Pancreas (tissue), 10 donors: ENCODE results near the gene TMEM156. TPM values are rescaled to one million over a fixed set of nuclear protein-coding genes. Genes with fewer than 3 reads are reported as not detected.

Experiments
- ATAC-seq, 4 donors: fragments of 200-7000 bp; cut with Tn5 transposase; one replicate each; pipeline versions ENCODE4 v1.8.0 to v1.9.1; 2020; ENCODE audit warnings: mild to moderate bottlenecking in 4 of 4, moderate library complexity in 4 of 4
- DNase-seq, 6 donors: peaks; one replicate each; pipeline ENCODE4 v3.0.0-alpha.2; 2020
- FAIRE-seq: peaks from 2 replicates; lab custom pipeline; 2012; peaks lifted over from hg19 to GRCh38; lab: Jason Lieb, UNC
- H3K27ac ChIP-seq, 4 donors: fragments of 200-600 bp; sonication (generic); 1 replicate in 3 of 4; 2 replicates in 1 of 4; pipeline versions ENCODE4 v1.5.0 to v1.8.0; 2020
- H3K27me3 ChIP-seq, 4 donors: fragments of 200-600 bp; one replicate each; pipeline ENCODE4 v1.8.0; 2021
- H3K36me3 ChIP-seq, 3 donors: fragments of 200-600 bp; sonication (generic) in 1 of 3; one replicate each; pipeline versions ENCODE4 v1.5.0 to v1.8.0; 2020 to 2021
- H3K4me1 ChIP-seq, 3 donors: fragments of 200-600 bp; one replicate each; pipeline ENCODE4 v1.8.0; 2021
- H3K4me3 ChIP-seq, 4 donors: fragments of 200-600 bp; sonication (generic) in 2 of 4; one replicate each; pipeline versions ENCODE4 v1.5.0 to v1.8.0; 2020 to 2021
- H3K9me3 ChIP-seq, 4 donors: fragments of 200-600 bp; one replicate each; pipeline ENCODE4 v1.8.0; 2021
- CTCF ChIP-seq, 4 donors: fragments of 200-600 bp; sonication (generic) in 3 of 4; IDR thresholded peaks; one replicate each; pipeline versions ENCODE4 v1.5.0 to v1.8.0; 2021; ENCODE audit warnings: antibody characterized with exemption in 4 of 4
- WGBS, 2 donors: extraction: QIAGEN DNeasy Blood & Tissue Kit; methylation state at CpG; one replicate each; pipeline ENCODE4 v1.1.7; 2013; 5-methylcytosine and 5-hydroxymethylcytosine counted together
- intact Hi-C, 3 donors: fragments of 100-400 bp; cut with DNase I; formaldehyde crosslinking; loops; one replicate each; pipeline versions ENCODE4 v1.11.1 to v1.14.2; 2022
- polyA plus RNA-seq, 2 donors: library from polyadenylated mRNA; stranded (reverse); fragments of 200-250 nt; gene quantifications; one replicate each; pipeline ENCODE4 v1.2.3, GENCODE V29; 2013
- total RNA-seq, 6 donors: library from RNA; stranded (reverse); fragmentation: NEBNext Ultra II Directional in 4 of 6; extraction: Animal tissue kit (Norgen Biotek cat#: 25700) in 4 of 6; gene quantifications; one replicate each; pipeline versions ENCODE4 v1.2.1 to v1.2.4, GENCODE V29; 2021 to 2023
- donor health status: healthy with polysubstance abuse.
- donor health status: DM: no; HTN: no; CAD: no; lungs with moderate emphysema.
- donor health status: DM: no; HTN: no; CAD: no.
- donor health status: control.
- donor health status: control.
- donor health status: Bipolar disorder and iron deficiency.
- donor health status: DM: yes; HTN: yes; CAD: no.
- donor health status: DM: no; HTN: no; CAD: no.
- donor health status: DM: no; HTN: no; CAD: no.
- donor health status: DM: yes; HTN: yes; CAD: no.

The TMEM156 gene
- total and polyA plus RNA-seq, 8 donors, result 0.08 to 1.8 (median 0.53) TPM

GRCh38 chr4:38983787-38984598 lies 48.2 kb downstream of the TMEM156 start:
- Histone ChIP-seq H3K4me1 (no peaks in the 10 kb centered on the region), H3K36me3 (no peaks in the 10 kb centered on the region), H3K27me3 (no peaks in the 10 kb centered on the region), H3K4me3 (no peak overlapping the region), H3K9me3 (no peaks in the 10 kb centered on the region), H3K27ac (no peak overlapping the region)
- no peak for TF ChIP-seq CTCF (IDR thresholded peaks at IDR 0.05)
- DNase-seq (no peak), ATAC-seq (no peak), FAIRE-seq (no peak)
- intact Hi-C loops, result no loop called here
- WGBS, 2 donors, result 64 to 68% methylated on average over 12 of the region's 12 CpGs

- no peak overlapping the region for H3K4me3 ChIP-seq
- no peak for ATAC-seq
- H3K27ac ChIP-seq, result no peak overlapping the region
- no peak for DNase-seq
- H3K27me3 ChIP-seq, result no peaks in the 10 kb centered on the region
- H3K9me3 ChIP-seq, result no peaks in the 10 kb centered on the region
- TF ChIP-seq CTCF (IDR thresholded peaks at IDR 0.05), result no peak
- 74 to 77% methylated on average over 6 of the region's 6 CpGs for WGBS, 2 donors
- intact Hi-C loops, result no loop called here
- no peak for FAIRE-seq
- H3K4me1 ChIP-seq, result no peaks in the 10 kb centered on the region
- no peaks in the 10 kb centered on the region for H3K36me3 ChIP-seq
Measured at GRCh38 chr4:38983291-38983690, 48.9 kb downstream of the TMEM156 start.

DNA sequence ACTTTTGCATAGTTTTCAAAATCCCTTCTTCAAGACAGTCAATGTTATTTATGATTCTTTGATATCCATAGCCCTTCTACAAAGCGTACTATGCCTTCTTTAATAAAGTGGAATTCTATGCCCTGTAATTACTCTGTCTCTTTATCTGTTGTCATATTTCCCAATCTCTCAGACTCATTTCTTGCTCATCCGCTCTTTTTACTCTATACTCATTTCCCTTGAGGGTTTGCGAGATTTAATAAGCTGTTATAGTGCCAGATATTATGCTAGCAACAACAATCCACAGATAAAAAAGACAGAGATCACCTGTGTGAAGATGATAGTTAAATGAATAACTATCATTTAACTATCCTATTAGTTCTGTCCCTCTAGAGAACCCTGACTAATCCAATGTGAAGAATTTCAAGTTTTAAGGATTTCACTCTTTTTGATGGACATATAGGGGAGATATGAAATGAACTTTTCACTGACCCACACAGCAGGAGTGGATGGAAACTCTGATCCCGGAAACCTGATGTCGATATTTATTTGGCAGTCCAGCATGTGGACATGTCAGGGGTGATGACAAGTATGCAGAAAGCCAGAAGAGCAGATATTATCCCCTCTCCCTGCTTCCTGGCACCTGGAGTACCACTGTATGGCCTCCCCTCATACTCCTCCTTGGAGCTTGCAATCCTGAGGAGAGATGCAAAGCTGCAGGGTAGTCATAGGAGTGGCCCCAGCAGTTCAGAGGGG lies 49.7 kb downstream of the TMEM156 start:
- H3K9me3 ChIP-seq, result no peaks in the 10 kb centered on the region
- no peaks in the 10 kb centered on the region for H3K36me3 ChIP-seq
- DNase-seq (no peak), ATAC-seq (no peak), FAIRE-seq (no peak)
- 83 to 92% methylated on average over 5 of the region's 5 CpGs for WGBS, 2 donors
- H3K4me1 ChIP-seq, result no peaks in the 10 kb centered on the region
- no peak overlapping the region for H3K4me3 ChIP-seq
- no peak overlapping the region for H3K27ac ChIP-seq
- TF ChIP-seq CTCF (IDR thresholded peaks at IDR 0.05), result no peak
- no peaks in the 10 kb centered on the region for H3K27me3 ChIP-seq
- intact Hi-C loops, result no loop called here

DNA sequence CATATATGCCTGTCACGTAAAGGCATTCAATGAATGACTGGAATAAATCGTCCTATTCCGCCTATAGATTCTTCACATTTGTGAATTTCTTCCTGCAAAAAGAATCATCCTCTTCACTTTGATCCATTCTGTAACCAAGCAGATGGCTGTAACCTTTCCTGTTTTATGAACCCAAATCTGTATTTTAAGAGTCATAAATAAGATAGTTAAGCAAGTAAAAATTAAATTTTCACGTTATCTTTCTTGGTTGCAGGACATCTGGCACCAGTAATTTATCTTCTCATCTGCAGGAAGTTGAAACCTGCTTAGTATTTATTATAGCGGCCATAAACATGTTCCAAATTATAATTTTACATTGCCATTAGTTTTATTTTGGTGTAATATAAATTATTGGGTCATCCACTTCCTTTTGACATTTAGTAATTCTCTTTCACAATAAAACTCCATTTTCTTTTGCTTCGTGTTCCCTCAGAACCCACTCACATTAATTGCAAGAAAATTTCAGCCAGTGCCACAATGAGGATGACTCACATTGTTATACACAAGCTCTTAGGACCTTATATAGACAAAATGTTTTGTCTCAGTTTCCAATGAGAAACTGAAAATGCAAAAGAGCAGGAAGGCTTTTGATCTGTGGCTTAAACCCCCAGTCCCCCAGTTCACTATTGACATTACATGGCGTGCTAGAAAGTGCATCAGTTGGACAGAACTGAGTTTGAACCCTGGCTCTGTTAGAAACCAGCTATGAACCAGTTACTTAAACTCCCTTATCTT lies 51.1 kb downstream of the TMEM156 start:
- ATAC-seq (no peak), DNase-seq (no peak), FAIRE-seq (no peak)
- Histone ChIP-seq H3K4me3 (no peak overlapping the region), H3K9me3 (no peaks in the 10 kb centered on the region), H3K27me3 (no peaks in the 10 kb centered on the region), H3K36me3 (no peaks in the 10 kb centered on the region), H3K27ac (no peak overlapping the region), H3K4me1 (no peaks in the 10 kb centered on the region)
- intact Hi-C loops, result no loop called here
- WGBS, 2 donors, result 75 to 81% methylated on average over 7 of the region's 7 CpGs
- TF ChIP-seq CTCF (IDR thresholded peaks at IDR 0.05), result no peak
